GM19372 (cell line): ENCODE measurements around the gene PARP3.
"Not testable (repeated sequence)": the region's sequence is repeated elsewhere in the genome, so short reads cannot be mapped to it uniquely, and the experiment has no call there.

Experiments used
- ATAC-seq: cut with Tn5 transposase; IDR thresholded peaks from one replicate; pipeline ENCODE4 v1.9.1; 2021; ENCODE audit warnings: mild to moderate bottlenecking, low read depth, moderate library complexity; ENCODE audit not compliant: unreplicated experiment

Gene PARP3

GRCh38 chr3:51982838-51983577 is 40.8 kb downstream of the PARP3 start, which contains the start of gene ACY1:
ACY1 (plus strand) TSS chr3:51983535; CDS start chr3:51984065, 530 bp downstream.
- ATAC-seq = peak; percentile 70

- no peak for ATAC-seq
Observed at GRCh38 chr3:51983578-51984268, 41.6 kb downstream of the PARP3 start.

GRCh38 chr3:51984269-51984647 is 42.1 kb downstream of the PARP3 start:
- ATAC-seq = no peak

- ATAC-seq = no peak
Observed at GRCh38 chr3:51985063-51985462, 42.9 kb downstream of the PARP3 start.

GRCh38 chr3:51986010-51986947 is 44.1 kb downstream of the PARP3 start:
- ATAC-seq = no peak

- ATAC-seq = no peak
Observed at GRCh38 chr3:51987568-51987967, 45.4 kb downstream of the PARP3 start.

GRCh38 chr3:51988286-51989146 is 46.4 kb downstream of the PARP3 start:
- ATAC-seq = no peak

GRCh38 chr3:51990501-51990971 is 48.4 kb downstream of the PARP3 start:
- ATAC-seq = not testable (repeated sequence)

GRCh38 chr3:51992017-51992682 is 50.0 kb downstream of the PARP3 start:
- no peak for ATAC-seq

GRCh38 chr3:51993657-51994056 is 51.5 kb downstream of the PARP3 start:
- not testable (repeated sequence) for ATAC-seq

GRCh38 chr3:51994530-51994929 is 52.4 kb downstream of the PARP3 start:
- no peak for ATAC-seq

- ATAC-seq = peak; percentile 91
Observed at GRCh38 chr3:51995346-51996163, 53.4 kb downstream of the PARP3 start, which contains the start of gene RPL29. RPL29 (minus strand) TSS chr3:51995895; CDS start chr3:51995461, 434 bp downstream.

GRCh38 chr3:51997172-51997571 is 55.0 kb downstream of the PARP3 start:
- no peak for ATAC-seq

GRCh38 chr3:51997935-51998596 is 55.9 kb downstream of the PARP3 start:
- ATAC-seq = no peak
